Activated T-helper 1 cell treated with anti-CD3 and anti-CD28 coated beads, Interleukin-12 subunit alpha, Interleukin-12 subunit beta, Interleukin-2, Interleukin-4 antibody, amounts not matched to agents 30 ng/mL and 10 ng/mL and 1 ng/mL, durations not matched to agents 14 hours and 24 hours and 36 hours (primary cell): ENCODE measurements around the gene R3HDM4. TPM values are rescaled to one million over a fixed set of nuclear protein-coding genes. Genes with fewer than 3 reads are reported as not detected.

Experiments used
- DNase-seq: peaks from one replicate; pipeline ENCODE4 v3.0.0; 2021; ENCODE audit warnings: low spot score
- H3K27ac Mint-ChIP-seq: one replicate; pipeline ENCODE4 v1.8.0; 2021; ENCODE audit warnings: mild to moderate bottlenecking, mixed read lengths
- H3K27me3 Mint-ChIP-seq: one replicate; pipeline ENCODE4 v1.8.0; 2022; ENCODE audit warnings: mild to moderate bottlenecking, moderate library complexity, mixed read lengths; ENCODE audit not compliant: insufficient read depth
- H3K36me3 Mint-ChIP-seq: one replicate; pipeline ENCODE4 v1.8.0; 2021; ENCODE audit warnings: low read depth, mixed read lengths
- H3K4me1 Mint-ChIP-seq: one replicate; pipeline ENCODE4 v1.8.0; 2021; ENCODE audit warnings: low read depth, mixed read lengths
- H3K4me3 Mint-ChIP-seq: one replicate; pipeline ENCODE4 v1.8.0; 2021; ENCODE audit warnings: mild to moderate bottlenecking, moderate library complexity, mixed read lengths
- H3K9me3 Mint-ChIP-seq: one replicate; pipeline ENCODE4 v1.8.0; 2021; ENCODE audit warnings: mixed read lengths
- intact Hi-C: fragments of 100-400 bp; cut with micrococcal nuclease; formaldehyde crosslinking; loops from one replicate; pipeline ENCODE4 v1.15.1; 2024
- total RNA-seq: library from RNA; stranded (reverse); gene quantifications from 2 replicates; pipeline ENCODE4 v1.2.3, GENCODE V29; 2022

The R3HDM4 gene
- total RNA-seq, 1 donor from 2014 or later: 94.3 TPM

DNA sequence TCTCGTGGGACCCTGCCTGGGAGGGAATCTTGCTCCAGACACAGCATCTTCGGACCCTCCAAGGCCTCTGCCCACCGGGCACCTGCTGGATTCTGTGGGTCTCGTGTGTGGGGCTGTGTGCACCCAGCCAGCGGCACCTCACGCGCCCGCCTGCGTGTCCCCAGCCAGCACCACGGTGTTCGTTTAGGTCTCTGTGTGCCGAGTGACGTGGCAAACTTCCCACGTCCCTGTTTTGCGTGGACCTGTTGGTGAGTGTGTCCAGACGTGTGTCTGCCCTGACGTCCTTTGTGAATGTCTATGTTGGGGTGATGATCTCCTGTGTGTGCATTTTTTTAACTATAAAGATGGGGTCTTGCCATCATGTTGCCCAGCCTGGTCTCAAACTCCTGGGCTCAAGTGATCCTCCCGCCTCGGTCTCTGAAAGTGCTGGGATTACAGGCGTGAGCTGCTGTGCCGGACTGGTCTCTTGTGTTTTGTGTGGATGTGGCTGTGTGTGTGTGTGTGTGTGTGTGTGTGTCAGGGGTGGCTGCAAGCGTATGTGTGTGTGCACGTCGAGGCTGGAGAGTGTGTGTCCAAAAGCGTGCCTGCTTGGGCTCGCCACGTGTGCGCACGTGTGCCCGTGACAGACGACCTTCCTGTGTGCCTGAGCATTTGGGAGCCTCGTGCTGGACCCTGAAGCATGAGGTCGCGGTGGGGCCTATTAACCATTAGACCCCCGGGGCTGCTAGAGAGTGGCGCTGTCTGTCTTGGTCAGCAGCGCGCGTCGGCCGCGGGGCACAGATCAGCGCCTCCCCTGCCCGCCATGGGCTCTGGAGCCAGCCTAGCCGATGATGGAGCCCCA lies 28.5 kb upstream of the R3HDM4 start:
- peaks cover 19% of the 10 kb centered on the region for H3K36me3 Mint-ChIP-seq
- intact Hi-C loops: no loop called here
- peaks cover 4% of the 10 kb centered on the region for H3K27me3 Mint-ChIP-seq
- DNase-seq: no peak
- peaks cover 4% of the 10 kb centered on the region for H3K9me3 Mint-ChIP-seq
- H3K27ac Mint-ChIP-seq: peak overlapping the region; percentile 29
- H3K4me3 Mint-ChIP-seq: peak overlapping the region; percentile 76
- H3K4me1 Mint-ChIP-seq: peaks cover 19% of the 10 kb centered on the region

DNA sequence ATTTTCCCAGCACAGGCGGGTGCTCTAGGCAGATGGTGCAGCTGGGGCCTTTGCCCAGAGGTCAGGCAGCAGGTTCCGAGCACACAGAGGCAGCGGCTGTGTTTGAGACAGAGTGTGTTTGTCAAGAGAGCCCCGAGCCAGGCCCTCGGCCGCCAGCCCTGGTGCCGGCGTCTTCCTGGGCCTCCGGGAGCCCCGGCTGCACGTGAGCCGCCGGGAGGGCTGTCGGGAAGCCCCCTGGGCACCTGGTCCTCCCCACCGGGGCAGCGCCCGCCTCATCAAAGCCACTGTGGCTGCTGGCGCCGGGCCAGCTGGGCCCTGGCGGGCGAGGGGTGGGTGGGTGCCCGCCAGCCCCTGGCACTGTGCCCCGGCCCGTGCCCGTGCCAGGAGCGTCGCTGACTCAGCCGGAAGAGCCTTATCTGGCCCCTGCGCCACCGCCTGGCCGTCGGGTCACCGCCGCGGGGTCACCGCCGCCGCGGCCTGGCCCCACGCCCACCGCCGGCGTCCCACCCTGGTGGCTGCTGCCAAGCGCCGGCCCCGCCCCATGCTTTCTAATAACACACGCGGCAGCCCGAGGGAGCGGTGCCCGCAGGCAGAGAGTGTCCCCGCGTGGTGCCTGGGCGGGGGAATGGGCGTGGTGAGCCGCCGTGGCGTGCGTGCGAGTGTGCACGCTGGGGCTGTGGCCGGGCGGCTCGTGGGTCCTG lies 27.7 kb upstream of the R3HDM4 start:
- Mint-ChIP-seq H3K4me1 (peaks cover 19% of the 10 kb centered on the region), H3K27ac (no peak overlapping the region), H3K4me3 (peak overlapping the region; percentile 76), H3K9me3 (peaks cover 4% of the 10 kb centered on the region), H3K36me3 (peaks cover 19% of the 10 kb centered on the region), H3K27me3 (peaks cover 4% of the 10 kb centered on the region)
- intact Hi-C loops: no loop called here
- peak; percentile 25 for DNase-seq

DNA sequence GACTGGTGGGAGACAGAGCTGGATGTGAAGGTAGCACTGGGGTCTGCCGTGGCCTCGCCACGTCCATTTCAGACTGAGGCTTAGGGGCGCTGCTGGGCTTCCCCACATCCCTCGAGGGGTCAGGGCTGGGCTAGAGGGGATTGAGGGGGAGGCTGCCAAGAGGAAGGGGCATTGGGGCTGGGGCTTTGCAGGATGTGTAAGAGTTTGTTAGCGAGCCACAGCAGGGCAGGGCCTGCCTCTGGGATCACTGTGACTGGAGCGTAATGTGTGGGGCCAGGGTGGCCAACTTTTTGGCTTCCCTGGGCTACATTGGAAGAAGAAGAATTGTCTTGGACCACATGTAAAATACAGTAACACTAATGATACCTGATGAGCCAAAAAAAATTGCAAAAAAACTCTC lies 26.9 kb upstream of the R3HDM4 start:
- DNase-seq: no peak
- Mint-ChIP-seq H3K4me1 (peaks cover 19% of the 10 kb centered on the region), H3K27me3 (peaks cover 4% of the 10 kb centered on the region), H3K4me3 (peak overlapping the region; percentile 76), H3K9me3 (peaks cover 4% of the 10 kb centered on the region), H3K36me3 (peaks cover 19% of the 10 kb centered on the region), H3K27ac (peak overlapping the region; percentile 9)
- intact Hi-C loops: no loop called here

DNA sequence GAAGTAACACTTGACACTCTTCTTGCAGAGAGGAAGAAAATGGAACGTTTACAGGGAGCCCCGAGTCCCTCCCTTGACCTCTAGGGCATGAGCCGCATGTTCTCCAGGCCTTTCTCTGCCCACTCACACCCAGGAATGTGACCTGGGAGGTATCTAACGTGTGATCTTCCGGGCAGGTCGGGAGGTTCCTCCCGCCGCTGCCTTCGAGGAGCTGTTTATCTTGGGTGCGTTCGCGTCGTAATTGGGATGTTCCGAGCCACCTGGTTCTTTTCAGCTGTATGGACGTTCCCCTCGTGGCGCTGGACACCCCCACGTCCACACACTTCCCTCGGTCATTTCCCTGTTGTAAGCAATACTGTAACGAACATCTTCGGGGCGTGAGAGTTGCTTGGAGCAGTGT lies 26.4 kb upstream of the R3HDM4 start:
- H3K4me3 Mint-ChIP-seq: no peak overlapping the region
- peaks cover 4% of the 10 kb centered on the region for H3K27me3 Mint-ChIP-seq
- intact Hi-C loops: no loop called here
- H3K27ac Mint-ChIP-seq: no peak overlapping the region
- peaks cover 19% of the 10 kb centered on the region for H3K4me1 Mint-ChIP-seq
- H3K36me3 Mint-ChIP-seq: peaks cover 19% of the 10 kb centered on the region
- H3K9me3 Mint-ChIP-seq: peaks cover 4% of the 10 kb centered on the region
- DNase-seq: no peak

GRCh38 chr19:938233-938923 lies 25.4 kb upstream of the R3HDM4 start:
- Mint-ChIP-seq H3K4me1 (peaks cover 19% of the 10 kb centered on the region), H3K27me3 (peaks cover 4% of the 10 kb centered on the region), H3K36me3 (peaks cover 18% of the 10 kb centered on the region), H3K9me3 (peaks cover 4% of the 10 kb centered on the region), H3K27ac (no peak overlapping the region), H3K4me3 (no peak overlapping the region)
- no peak for DNase-seq
- intact Hi-C loops: no loop called here

GRCh38 chr19:937259-937694 lies 24.3 kb upstream of the R3HDM4 start:
- intact Hi-C loops: loop anchor here (1.0 kb wide), 1 partner anchor 11 kb away; the partner anchor contains the start of gene ARID3A
- peaks cover 19% of the 10 kb centered on the region for H3K4me1 Mint-ChIP-seq
- peaks cover 4% of the 10 kb centered on the region for H3K27me3 Mint-ChIP-seq
- peak overlapping the region; percentile 49 for H3K27ac Mint-ChIP-seq
- H3K36me3 Mint-ChIP-seq: peaks cover 18% of the 10 kb centered on the region
- no peak overlapping the region for H3K4me3 Mint-ChIP-seq
- H3K9me3 Mint-ChIP-seq: peaks cover 4% of the 10 kb centered on the region
- peak; percentile 39 for DNase-seq

GRCh38 chr19:936175-936546 lies 23.1 kb upstream of the R3HDM4 start:
- intact Hi-C loops: no loop called here

DNA sequence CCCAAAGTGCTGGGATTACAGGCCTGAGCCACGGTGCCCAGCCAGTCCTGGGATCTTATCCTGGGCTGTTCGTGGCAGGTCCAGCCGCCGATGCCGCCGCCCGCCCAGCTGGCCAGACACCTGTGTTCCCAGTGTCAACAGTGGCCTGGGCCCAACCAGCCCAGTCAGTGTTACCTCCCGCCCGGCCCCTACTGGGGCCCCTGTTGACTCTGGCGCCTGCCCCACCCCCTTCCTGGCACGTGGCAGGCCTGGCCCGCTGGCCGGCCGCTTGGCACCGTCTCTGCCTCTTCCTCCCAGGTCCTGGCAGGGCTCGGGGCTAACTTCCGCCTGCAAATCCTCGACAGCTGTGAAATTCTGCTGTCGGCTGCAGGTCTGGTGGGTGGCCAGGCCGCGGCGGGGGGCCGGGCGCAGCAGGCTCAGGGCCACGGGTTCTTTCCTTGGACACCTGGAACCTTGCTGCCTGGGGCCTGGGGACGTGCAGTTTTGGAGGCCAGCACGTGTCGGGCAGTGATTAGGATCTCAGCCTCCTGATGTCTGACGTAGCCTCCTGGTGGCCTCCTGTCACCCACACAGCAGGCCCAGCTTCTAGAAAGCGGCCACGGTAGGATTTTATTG lies 22.0 kb upstream of the R3HDM4 start:
- H3K27me3 Mint-ChIP-seq: no peaks in the 10 kb centered on the region
- H3K4me3 Mint-ChIP-seq: no peak overlapping the region
- H3K27ac Mint-ChIP-seq: no peak overlapping the region
- peaks cover 15% of the 10 kb centered on the region for H3K4me1 Mint-ChIP-seq
- DNase-seq: no peak
- intact Hi-C loops: no loop called here
- peaks cover 4% of the 10 kb centered on the region for H3K9me3 Mint-ChIP-seq
- H3K36me3 Mint-ChIP-seq: peaks cover 10% of the 10 kb centered on the region

More at GRCh38 chr19:936175-936546, 23.1 kb upstream of the R3HDM4 start:
- Mint-ChIP-seq H3K27me3 (peaks cover 4% of the 10 kb centered on the region), H3K4me3 (no peak overlapping the region), H3K9me3 (peaks cover 4% of the 10 kb centered on the region), H3K27ac (no peak overlapping the region), H3K36me3 (peaks cover 15% of the 10 kb centered on the region), H3K4me1 (peaks cover 19% of the 10 kb centered on the region)
- no peak for DNase-seq

GRCh38 chr19:934197-934840 lies 21.3 kb upstream of the R3HDM4 start:
- H3K36me3 Mint-ChIP-seq: peaks cover 9% of the 10 kb centered on the region
- intact Hi-C loops: no loop called here
- DNase-seq: no peak
- H3K27me3 Mint-ChIP-seq: no peaks in the 10 kb centered on the region
- H3K4me3 Mint-ChIP-seq: no peak overlapping the region
- H3K4me1 Mint-ChIP-seq: peaks cover 13% of the 10 kb centered on the region
- H3K27ac Mint-ChIP-seq: no peak overlapping the region
- H3K9me3 Mint-ChIP-seq: peaks cover 4% of the 10 kb centered on the region

- Mint-ChIP-seq H3K27ac (no peak overlapping the region), H3K4me1 (peaks cover 13% of the 10 kb centered on the region), H3K36me3 (peaks cover 9% of the 10 kb centered on the region), H3K9me3 (peaks cover 4% of the 10 kb centered on the region), H3K27me3 (no peaks in the 10 kb centered on the region), H3K4me3 (no peak overlapping the region)
- intact Hi-C loops: no loop called here
- DNase-seq: no peak
These were observed 20.5 kb upstream of the R3HDM4 start for GRCh38 chr19:933553-933882.

DNA sequence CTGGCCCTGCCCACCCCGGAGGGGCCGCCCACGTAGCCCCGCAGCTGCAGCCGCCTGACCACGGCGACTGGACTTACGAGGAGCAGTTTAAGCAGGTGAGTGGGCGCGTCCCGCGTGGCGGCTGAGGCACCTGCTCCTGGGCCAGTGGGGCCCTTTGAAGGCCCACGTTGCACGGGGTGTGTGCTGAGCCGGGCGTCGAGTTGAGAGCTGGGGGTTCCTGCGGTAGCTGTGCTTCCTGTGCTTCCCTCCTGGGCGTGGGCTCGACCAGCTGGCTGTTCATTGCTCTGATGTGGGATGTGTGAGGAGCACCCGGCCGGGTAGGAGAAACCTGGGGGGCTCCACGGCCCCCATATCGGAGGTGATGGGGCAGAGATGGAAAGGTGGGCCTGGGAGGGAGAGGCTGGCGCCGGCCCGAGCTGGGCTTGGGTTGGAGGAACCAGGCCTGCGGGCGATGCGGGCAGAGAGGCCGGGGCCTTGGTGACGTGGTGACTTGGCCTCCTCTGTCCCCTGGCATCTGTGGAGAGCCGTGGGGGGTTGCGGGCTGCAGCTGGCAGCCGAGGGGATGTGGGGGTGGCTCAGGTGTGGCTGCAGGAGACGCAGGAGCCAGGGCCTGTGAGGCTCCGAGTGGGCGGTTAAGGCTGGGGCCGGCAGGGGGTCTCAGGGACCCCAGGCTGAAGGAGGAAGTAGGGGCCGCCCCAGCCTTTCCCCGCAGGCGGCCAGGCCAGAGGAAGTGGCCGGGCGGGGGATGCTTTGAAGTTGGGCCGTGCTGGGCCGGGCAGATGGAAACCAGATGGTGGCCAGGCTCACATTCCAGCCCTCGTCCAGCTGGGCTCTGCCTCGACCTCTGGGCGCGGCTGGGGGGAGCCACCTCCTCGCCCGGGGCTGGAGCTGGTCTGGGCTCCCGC lies 19.9 kb upstream of the R3HDM4 start:
- intact Hi-C loops: no loop called here
- Mint-ChIP-seq H3K27me3 (no peaks in the 10 kb centered on the region), H3K36me3 (peaks cover 6% of the 10 kb centered on the region), H3K9me3 (peaks cover 4% of the 10 kb centered on the region), H3K4me1 (peaks cover 9% of the 10 kb centered on the region), H3K4me3 (peak overlapping the region; percentile 53), H3K27ac (no peak overlapping the region)
- no peak for DNase-seq
